SK-N-SH (cell line): ENCODE measurements around the gene AXIN1.

Experiments
- CTCF ChIP-seq: fragments of 200-600 bp; sonication (generic); IDR thresholded peaks from 2 replicates; pipeline ENCODE4 v1.6.1; 2017; ENCODE audit warnings: antibody characterized with exemption, mild to moderate bottlenecking, moderate library complexity
- EP300 ChIP-seq, 2 experiments: IDR thresholded peaks; 2 replicates each; pipeline versions ENCODE4 v1.4.0 to v1.6.1; 2012; ENCODE audit warnings: borderline replicate concordance in 1 of 2, low read depth in 1 of 2, low read length in 1 of 2
- EZH2phosphoT487 ChIP-seq: fragments of 200-600 bp; sonication (generic); IDR thresholded peaks from 2 replicates; pipeline ENCODE4 v1.6.1; 2017; ENCODE audit warnings: low read depth, mixed run types, mild to moderate bottlenecking, antibody characterized with exemption, moderate library complexity, borderline replicate concordance
- MAX ChIP-seq: IDR thresholded peaks from 2 replicates; pipeline ENCODE4 v1.4.0; 2012; ENCODE audit warnings: low read depth
- RAD21 ChIP-seq: IDR thresholded peaks from 2 replicates; pipeline ENCODE4 v1.6.1; 2012; ENCODE audit warnings: mild to moderate bottlenecking, low read length
- REST ChIP-seq: IDR thresholded peaks from 2 replicates; pipeline ENCODE4 v1.6.1; 2012; ENCODE audit warnings: mild to moderate bottlenecking, low read depth, low read length, moderate library complexity
- RFX5 ChIP-seq: IDR thresholded peaks from 2 replicates; pipeline ENCODE4 v1.6.1; 2012; ENCODE audit warnings: mild to moderate bottlenecking, improper control_type of control experiment, low read length
- SIN3A ChIP-seq: IDR thresholded peaks from 2 replicates; pipeline ENCODE4 v1.6.1; 2012; ENCODE audit warnings: low read depth, mild to moderate bottlenecking, low read length, moderate library complexity, borderline replicate concordance

GRCh38 chr16:360698-361336 is 8.3 kb upstream of the AXIN1 start:
- TF ChIP-seq EP300 (IDR thresholded peaks at IDR 0.05; ENCODE audit: borderline replicate concordance in 1 of 2, low read depth in 1 of 2, low read length in 1 of 2): no peak
- TF ChIP-seq SIN3A: no peak
- no peak for TF ChIP-seq CTCF
- TF ChIP-seq RFX5: no peak
- no peak for TF ChIP-seq RAD21
- TF ChIP-seq MAX: no peak
- no peak for TF ChIP-seq EZH2phosphoT487
- no peak for TF ChIP-seq REST
